H1 (cell line): ENCODE results near the gene C12orf43. TPM values are rescaled to one million over a fixed set of nuclear protein-coding genes. Genes with fewer than 3 reads are reported as not detected.

Experiments
- POLR2A ChIP-seq, 2 experiments: IDR thresholded peaks; 1 replicate in 1 of 2; 2 replicates in 1 of 2; pipeline ENCODE4 v1.6.1; 2011; ENCODE audit warnings: low read depth in 2 of 2, low read length in 2 of 2, mild to moderate bottlenecking in 2 of 2; ENCODE audit errors: control extremely low read depth in 1 of 2
- RBBP5 ChIP-seq: IDR thresholded peaks from 2 replicates; pipeline ENCODE4 v1.7.1; 2012; ENCODE audit warnings: low read depth, mild to moderate bottlenecking, inconsistent platforms, low read length, moderate library complexity, borderline replicate concordance
- polyA plus RNA-seq, 7 experiments: library from polyadenylated mRNA; depleted of rRNA in 3 of 7; stranded (reverse) in 5 of 7; unstranded in 2 of 7; fragments of >200 nt in 5 of 7; fragments of 200-250 nt in 2 of 7; gene quantifications; 1 replicate in 5 of 7; 2 replicates in 1 of 7; 4 replicates in 1 of 7; pipeline versions ENCODE4 v1.2.1 to v1.2.3, GENCODE V29; 2011 to 2013; ENCODE audit warnings: missing spikeins in 2 of 7, mixed read lengths in 2 of 7
- total RNA-seq: library from RNA; stranded (reverse); fragmentation: NEBNext Ultra II Directional; extraction: Animal tissue kit (Norgen Biotek cat#: 25700); gene quantifications from 2 replicates; pipeline ENCODE4 v1.2.1, GENCODE V29; 2021
- TF ChIP-seq, protein P1 (sequence below): fragments of 300-600 bp; sonication (generic); IDR thresholded peaks from 2 replicates; pipeline ENCODE4 v1.7.1; 2012; ENCODE audit warnings: low read length, moderate library complexity, mild to moderate bottlenecking, inconsistent platforms; ENCODE audit not compliant: insufficient replicate concordance

Gene C12orf43
- total and polyA plus RNA-seq, 2 of the 8 experiments (the other 6 are each of a cell fraction or from before 2014, with no cell fraction given), result 9.2 to 22.3 TPM

DNA sequence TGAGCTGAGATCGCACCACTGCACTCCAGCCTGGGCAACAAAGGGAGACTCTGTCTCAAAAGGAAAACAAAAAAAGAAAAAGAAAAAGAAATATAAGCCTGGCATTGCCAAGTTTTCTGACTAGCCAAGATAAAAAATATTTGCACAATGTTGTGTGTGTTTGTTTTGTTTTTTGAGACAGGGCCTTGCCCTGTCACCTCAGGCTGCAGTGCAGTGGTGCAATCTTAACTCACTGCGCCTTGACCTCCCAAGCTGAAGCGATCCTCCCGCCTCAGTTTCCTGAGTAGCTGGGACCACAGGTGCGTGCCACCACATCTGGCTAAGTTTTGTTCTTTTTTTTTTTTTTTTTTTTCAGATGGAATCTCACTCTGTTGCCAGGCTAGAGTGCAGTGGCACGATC is 5.5 kb upstream of the C12orf43 start (continued):
- TF ChIP-seq, protein P1, sequence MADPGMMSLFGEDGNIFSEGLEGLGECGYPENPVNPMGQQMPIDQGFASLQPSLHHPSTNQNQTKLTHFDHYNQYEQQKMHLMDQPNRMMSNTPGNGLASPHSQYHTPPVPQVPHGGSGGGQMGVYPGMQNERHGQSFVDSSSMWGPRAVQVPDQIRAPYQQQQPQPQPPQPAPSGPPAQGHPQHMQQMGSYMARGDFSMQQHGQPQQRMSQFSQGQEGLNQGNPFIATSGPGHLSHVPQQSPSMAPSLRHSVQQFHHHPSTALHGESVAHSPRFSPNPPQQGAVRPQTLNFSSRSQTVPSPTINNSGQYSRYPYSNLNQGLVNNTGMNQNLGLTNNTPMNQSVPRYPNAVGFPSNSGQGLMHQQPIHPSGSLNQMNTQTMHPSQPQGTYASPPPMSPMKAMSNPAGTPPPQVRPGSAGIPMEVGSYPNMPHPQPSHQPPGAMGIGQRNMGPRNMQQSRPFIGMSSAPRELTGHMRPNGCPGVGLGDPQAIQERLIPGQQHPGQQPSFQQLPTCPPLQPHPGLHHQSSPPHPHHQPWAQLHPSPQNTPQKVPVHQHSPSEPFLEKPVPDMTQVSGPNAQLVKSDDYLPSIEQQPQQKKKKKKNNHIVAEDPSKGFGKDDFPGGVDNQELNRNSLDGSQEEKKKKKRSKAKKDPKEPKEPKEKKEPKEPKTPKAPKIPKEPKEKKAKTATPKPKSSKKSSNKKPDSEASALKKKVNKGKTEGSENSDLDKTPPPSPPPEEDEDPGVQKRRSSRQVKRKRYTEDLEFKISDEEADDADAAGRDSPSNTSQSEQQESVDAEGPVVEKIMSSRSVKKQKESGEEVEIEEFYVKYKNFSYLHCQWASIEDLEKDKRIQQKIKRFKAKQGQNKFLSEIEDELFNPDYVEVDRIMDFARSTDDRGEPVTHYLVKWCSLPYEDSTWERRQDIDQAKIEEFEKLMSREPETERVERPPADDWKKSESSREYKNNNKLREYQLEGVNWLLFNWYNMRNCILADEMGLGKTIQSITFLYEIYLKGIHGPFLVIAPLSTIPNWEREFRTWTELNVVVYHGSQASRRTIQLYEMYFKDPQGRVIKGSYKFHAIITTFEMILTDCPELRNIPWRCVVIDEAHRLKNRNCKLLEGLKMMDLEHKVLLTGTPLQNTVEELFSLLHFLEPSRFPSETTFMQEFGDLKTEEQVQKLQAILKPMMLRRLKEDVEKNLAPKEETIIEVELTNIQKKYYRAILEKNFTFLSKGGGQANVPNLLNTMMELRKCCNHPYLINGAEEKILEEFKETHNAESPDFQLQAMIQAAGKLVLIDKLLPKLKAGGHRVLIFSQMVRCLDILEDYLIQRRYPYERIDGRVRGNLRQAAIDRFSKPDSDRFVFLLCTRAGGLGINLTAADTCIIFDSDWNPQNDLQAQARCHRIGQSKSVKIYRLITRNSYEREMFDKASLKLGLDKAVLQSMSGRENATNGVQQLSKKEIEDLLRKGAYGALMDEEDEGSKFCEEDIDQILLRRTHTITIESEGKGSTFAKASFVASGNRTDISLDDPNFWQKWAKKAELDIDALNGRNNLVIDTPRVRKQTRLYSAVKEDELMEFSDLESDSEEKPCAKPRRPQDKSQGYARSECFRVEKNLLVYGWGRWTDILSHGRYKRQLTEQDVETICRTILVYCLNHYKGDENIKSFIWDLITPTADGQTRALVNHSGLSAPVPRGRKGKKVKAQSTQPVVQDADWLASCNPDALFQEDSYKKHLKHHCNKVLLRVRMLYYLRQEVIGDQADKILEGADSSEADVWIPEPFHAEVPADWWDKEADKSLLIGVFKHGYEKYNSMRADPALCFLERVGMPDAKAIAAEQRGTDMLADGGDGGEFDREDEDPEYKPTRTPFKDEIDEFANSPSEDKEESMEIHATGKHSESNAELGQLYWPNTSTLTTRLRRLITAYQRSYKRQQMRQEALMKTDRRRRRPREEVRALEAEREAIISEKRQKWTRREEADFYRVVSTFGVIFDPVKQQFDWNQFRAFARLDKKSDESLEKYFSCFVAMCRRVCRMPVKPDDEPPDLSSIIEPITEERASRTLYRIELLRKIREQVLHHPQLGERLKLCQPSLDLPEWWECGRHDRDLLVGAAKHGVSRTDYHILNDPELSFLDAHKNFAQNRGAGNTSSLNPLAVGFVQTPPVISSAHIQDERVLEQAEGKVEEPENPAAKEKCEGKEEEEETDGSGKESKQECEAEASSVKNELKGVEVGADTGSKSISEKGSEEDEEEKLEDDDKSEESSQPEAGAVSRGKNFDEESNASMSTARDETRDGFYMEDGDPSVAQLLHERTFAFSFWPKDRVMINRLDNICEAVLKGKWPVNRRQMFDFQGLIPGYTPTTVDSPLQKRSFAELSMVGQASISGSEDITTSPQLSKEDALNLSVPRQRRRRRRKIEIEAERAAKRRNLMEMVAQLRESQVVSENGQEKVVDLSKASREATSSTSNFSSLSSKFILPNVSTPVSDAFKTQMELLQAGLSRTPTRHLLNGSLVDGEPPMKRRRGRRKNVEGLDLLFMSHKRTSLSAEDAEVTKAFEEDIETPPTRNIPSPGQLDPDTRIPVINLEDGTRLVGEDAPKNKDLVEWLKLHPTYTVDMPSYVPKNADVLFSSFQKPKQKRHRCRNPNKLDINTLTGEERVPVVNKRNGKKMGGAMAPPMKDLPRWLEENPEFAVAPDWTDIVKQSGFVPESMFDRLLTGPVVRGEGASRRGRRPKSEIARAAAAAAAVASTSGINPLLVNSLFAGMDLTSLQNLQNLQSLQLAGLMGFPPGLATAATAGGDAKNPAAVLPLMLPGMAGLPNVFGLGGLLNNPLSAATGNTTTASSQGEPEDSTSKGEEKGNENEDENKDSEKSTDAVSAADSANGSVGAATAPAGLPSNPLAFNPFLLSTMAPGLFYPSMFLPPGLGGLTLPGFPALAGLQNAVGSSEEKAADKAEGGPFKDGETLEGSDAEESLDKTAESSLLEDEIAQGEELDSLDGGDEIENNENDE, result no peak
- TF ChIP-seq POLR2A (IDR thresholded peaks at IDR 0.05; ENCODE audit: control extremely low read depth in 1 of 2, low read depth in 2 of 2, low read length in 2 of 2) (no peak), RBBP5 (no peak)
